Measurements from ENCODE around the gene PTGIS.

Gene PTGIS

DNA sequence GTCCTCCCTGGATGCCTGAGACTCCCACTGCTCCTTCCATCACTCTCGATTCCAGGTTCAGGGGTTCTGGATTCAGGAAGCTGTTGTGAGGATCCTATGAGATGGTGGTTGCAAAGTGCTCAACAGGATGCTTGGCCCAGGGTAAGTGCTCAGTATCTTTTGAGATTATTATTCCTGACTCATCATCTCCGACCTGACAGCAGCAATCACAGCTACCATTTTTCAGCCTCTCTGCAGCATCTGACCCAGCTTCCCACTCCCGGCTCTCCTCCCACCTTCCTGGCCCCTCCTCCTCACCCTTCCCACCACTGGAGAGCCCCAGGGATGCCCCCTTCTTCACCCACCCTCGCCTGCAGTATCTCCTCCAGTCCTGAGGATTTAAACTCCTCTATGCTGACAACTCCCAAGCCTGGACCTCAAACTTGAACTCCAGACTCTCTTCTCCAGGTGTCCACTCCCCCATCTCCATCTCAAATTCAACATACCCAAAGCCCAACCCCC, 48.7 kb downstream of the PTGIS start:
- no peak for DNase-seq (ENCODE audit: extremely low spot score)
- TF ChIP-seq LEF1 (IDR thresholded peaks at IDR 0.05; ENCODE audit: borderline replicate concordance): no peak
- no peak for TF ChIP-seq SP1 (IDR thresholded peaks at IDR 0.05)
- TF ChIP-seq SUZ12 (IDR thresholded peaks at IDR 0.05): no peak
- TF ChIP-seq FOXA1 (IDR thresholded peaks at IDR 0.05): no peak
- CTCF ChIA-PET: no interaction called here
- POLR2A ChIA-PET: no interaction called here

DNA sequence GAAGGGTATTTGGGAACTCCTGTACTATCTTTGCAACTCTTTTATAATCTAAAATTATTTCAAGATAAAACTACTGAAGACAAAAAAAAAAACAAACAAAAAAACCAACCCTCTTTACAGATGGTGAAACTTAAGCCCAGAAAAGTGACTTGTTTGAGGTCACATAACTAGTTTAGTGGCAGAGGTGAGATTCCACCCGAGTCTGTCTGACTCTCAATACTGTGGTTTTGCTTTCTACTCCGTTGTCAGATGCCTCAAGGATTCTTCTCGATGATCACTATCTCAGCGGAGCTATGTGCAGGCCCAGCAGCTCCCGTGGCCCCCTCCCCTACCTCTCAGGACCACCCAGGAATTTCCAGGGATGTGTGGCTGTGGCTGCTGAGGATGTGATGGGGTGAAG, 49.4 kb downstream of the PTGIS start:
- no peak for DNase-seq (ENCODE audit: extremely low spot score)
- POLR2A ChIA-PET: no interaction called here
- TF ChIP-seq SUZ12 (IDR thresholded peaks at IDR 0.05) (no peak), BHLHE40 (IDR thresholded peaks at IDR 0.05; ENCODE audit: borderline replicate concordance) (no peak), ZNF384 (IDR thresholded peaks at IDR 0.05) (no peak), SP1 (IDR thresholded peaks at IDR 0.05) (no peak), TARDBP (IDR thresholded peaks at IDR 0.05) (no peak)
- CTCF ChIA-PET: no interaction called here

DNA sequence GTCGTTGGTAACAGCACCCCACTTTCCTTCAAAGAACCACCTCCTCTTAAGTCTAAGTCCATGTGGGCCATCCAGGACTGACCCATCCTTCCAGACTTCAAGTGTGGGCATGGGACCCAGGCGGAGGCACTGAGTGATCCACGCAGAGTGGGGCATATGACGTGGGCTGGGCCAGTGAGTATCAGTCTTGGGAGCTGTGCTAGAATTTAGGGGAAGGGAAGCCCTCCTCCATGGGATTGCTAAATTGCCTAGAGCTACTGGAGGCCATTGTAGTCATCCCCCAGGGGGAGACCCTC, 50.2 kb downstream of the PTGIS start:
- POLR2A ChIA-PET: no interaction called here
- no peak for DNase-seq (ENCODE audit: extremely low spot score)
- CTCF ChIA-PET: no interaction called here

DNA sequence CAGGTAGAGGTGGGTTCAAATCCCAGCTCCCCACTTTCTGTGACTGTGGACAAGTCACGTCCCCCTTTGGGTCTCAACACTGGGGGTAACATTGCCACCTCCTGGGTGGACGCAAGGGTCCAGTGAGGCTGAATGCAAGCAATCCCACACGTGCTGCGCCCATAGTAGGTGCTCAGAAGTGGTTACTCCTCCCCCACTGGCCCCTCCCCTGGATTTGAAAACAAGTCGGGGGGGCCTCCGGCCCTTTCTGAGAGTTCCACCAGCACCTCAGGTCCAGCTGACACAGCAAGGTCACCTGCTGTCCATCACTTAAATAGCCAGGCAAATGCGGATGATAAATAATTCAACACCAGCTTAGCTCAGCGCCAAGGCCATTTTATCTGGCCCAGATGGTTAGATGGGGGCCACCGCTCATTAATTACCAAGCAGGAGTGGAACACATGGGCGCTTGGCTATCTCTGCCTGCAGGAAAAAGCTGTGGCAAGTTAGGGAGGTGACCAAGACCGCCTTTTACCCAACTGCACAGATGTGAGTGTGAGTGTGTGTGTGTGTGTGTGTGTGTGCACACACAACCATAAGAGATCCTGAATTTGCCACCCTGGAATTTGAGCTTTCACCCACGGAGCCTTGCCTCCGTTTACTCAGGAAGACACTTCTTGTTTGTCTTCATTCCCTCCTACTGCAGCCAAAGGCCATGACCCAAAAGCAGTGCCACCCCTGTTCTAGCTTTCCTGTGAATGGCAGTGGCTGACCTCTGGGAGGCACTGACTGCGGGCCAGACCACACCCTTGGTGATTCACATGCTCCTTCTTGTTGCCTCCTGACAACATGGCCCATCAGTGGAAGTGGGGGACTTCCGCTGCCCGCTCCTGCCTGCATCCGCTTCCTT, 50.8 kb downstream of the PTGIS start:
- ChIA-PET POLR2A (no interaction called here), CTCF (no interaction called here)
- DNase-seq (ENCODE audit: extremely low spot score): no peak
- TF ChIP-seq ARNT (IDR thresholded peaks at IDR 0.05) (no peak), CTBP1 (IDR thresholded peaks at IDR 0.05; ENCODE audit: borderline replicate concordance) (no peak), ZNF384 (IDR thresholded peaks at IDR 0.05) (no peak), NFRKB (IDR thresholded peaks at IDR 0.05) (no peak), L3MBTL2 (conservative IDR thresholded peaks at IDR 0.05) (no peak), FOXA1 (IDR thresholded peaks at IDR 0.05) (no peak), SUZ12 (IDR thresholded peaks at IDR 0.05) (no peak), ELF4 (IDR thresholded peaks at IDR 0.05) (no peak), BHLHE40 (IDR thresholded peaks at IDR 0.05; ENCODE audit: borderline replicate concordance) (no peak), TARDBP (IDR thresholded peaks at IDR 0.05) (no peak), FOXM1 (IDR thresholded peaks at IDR 0.05; ENCODE audit: borderline replicate concordance) (no peak), SP1 (IDR thresholded peaks at IDR 0.05) (no peak), HDGF (IDR thresholded peaks at IDR 0.05; ENCODE audit: borderline replicate concordance) (no peak), FOXK2 (IDR thresholded peaks at IDR 0.05) (no peak), LEF1 (IDR thresholded peaks at IDR 0.05; ENCODE audit: borderline replicate concordance) (no peak)
- TF ChIP-seq, protein P1, sequence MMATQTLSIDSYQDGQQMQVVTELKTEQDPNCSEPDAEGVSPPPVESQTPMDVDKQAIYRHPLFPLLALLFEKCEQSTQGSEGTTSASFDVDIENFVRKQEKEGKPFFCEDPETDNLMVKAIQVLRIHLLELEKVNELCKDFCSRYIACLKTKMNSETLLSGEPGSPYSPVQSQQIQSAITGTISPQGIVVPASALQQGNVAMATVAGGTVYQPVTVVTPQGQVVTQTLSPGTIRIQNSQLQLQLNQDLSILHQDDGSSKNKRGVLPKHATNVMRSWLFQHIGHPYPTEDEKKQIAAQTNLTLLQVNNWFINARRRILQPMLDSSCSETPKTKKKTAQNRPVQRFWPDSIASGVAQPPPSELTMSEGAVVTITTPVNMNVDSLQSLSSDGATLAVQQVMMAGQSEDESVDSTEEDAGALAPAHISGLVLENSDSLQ (IDR thresholded peaks at IDR 0.05): no peak

More for the DNA sequence above, 50.2 kb downstream of the PTGIS start:
- no peak for TF ChIP-seq HDGF (IDR thresholded peaks at IDR 0.05; ENCODE audit: borderline replicate concordance)
- no peak for TF ChIP-seq FOXA1 (IDR thresholded peaks at IDR 0.05)
- TF ChIP-seq, protein P1 (IDR thresholded peaks at IDR 0.05): no peak
- no peak for TF ChIP-seq NFRKB (IDR thresholded peaks at IDR 0.05)
- no peak for TF ChIP-seq ARNT (IDR thresholded peaks at IDR 0.05)
- TF ChIP-seq ZNF384 (IDR thresholded peaks at IDR 0.05): no peak
- TF ChIP-seq FOXM1 (IDR thresholded peaks at IDR 0.05; ENCODE audit: borderline replicate concordance): no peak
- no peak for TF ChIP-seq SP1 (IDR thresholded peaks at IDR 0.05)
- TF ChIP-seq ELF4 (IDR thresholded peaks at IDR 0.05): no peak

DNA sequence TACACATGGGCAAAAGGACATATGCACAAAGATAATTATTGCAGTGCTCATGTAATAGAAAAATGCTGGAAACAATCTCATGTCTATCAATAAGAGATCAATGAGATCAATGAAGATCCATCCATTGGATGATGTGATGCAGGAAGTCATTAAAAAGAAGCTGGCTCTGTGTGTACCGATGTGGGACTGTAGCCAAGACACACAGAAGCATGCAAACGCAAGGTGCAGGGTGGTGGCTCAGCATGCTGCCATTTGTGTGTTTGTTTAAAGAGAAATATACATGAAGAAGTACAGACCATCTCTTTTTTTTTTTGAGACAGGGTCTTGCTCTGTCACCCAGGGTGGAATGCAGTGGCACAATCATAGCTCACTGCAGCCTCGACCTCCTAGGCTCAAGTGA, 52.4 kb downstream of the PTGIS start:
- TF ChIP-seq ELF4 (IDR thresholded peaks at IDR 0.05): no peak
- no peak for TF ChIP-seq CTBP1 (IDR thresholded peaks at IDR 0.05; ENCODE audit: borderline replicate concordance)
- TF ChIP-seq FOXM1 (IDR thresholded peaks at IDR 0.05; ENCODE audit: borderline replicate concordance): no peak
- no peak for TF ChIP-seq LEF1 (IDR thresholded peaks at IDR 0.05; ENCODE audit: borderline replicate concordance)
- TF ChIP-seq FOXK2 (IDR thresholded peaks at IDR 0.05): no peak
- TF ChIP-seq, protein P1 (IDR thresholded peaks at IDR 0.05): no peak
- TF ChIP-seq SP1 (IDR thresholded peaks at IDR 0.05): no peak
- no peak for TF ChIP-seq FOXA1 (IDR thresholded peaks at IDR 0.05)
- TF ChIP-seq HDGF (IDR thresholded peaks at IDR 0.05; ENCODE audit: borderline replicate concordance): no peak
- no peak for TF ChIP-seq TARDBP (IDR thresholded peaks at IDR 0.05)
- no peak for TF ChIP-seq BHLHE40 (IDR thresholded peaks at IDR 0.05; ENCODE audit: borderline replicate concordance)
- TF ChIP-seq ZNF384 (IDR thresholded peaks at IDR 0.05): no peak
- no peak for TF ChIP-seq ARNT (IDR thresholded peaks at IDR 0.05)
- no peak for TF ChIP-seq SUZ12 (IDR thresholded peaks at IDR 0.05)
- ChIA-PET POLR2A (interaction anchor here (0.6 kb wide), 1 partner anchor 560 kb away, joined by 3 read pairs; no protein-coding TSS in a partner anchor), CTCF (no interaction called here)
- no peak for DNase-seq (ENCODE audit: extremely low spot score)

DNA sequence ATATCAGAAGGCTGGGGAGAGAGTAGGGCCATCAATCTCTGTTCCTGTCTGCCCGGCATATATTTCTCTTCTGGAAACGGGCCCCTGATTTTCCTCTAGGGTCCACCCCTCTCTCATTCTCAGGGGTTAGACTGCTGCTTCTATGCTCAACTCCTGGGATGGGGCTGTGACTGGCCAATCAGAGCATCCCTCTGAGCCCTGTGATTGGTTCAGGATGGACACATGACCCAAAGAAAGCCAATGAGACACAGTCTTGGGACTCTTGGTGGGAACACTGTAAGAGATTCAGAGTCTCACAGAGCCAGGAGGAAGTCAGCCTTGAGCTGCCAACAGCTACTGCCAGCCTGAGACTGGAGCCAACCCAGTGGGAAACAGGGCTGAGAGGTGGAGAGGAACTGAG, 54.4 kb downstream of the PTGIS start:
- POLR2A ChIA-PET: no interaction called here
- DNase-seq (ENCODE audit: extremely low spot score): no peak
- CTCF ChIA-PET: no interaction called here
- no peak for TF ChIP-seq ZNF384 (IDR thresholded peaks at IDR 0.05)
- TF ChIP-seq FOXM1 (IDR thresholded peaks at IDR 0.05; ENCODE audit: borderline replicate concordance): no peak
- no peak for TF ChIP-seq NFRKB (IDR thresholded peaks at IDR 0.05)
- TF ChIP-seq BHLHE40 (IDR thresholded peaks at IDR 0.05; ENCODE audit: borderline replicate concordance): no peak
- no peak for TF ChIP-seq L3MBTL2 (conservative IDR thresholded peaks at IDR 0.05)
- no peak for TF ChIP-seq HDGF (IDR thresholded peaks at IDR 0.05; ENCODE audit: borderline replicate concordance)
- no peak for TF ChIP-seq CTBP1 (IDR thresholded peaks at IDR 0.05; ENCODE audit: borderline replicate concordance)
- TF ChIP-seq SP1 (IDR thresholded peaks at IDR 0.05): no peak
- TF ChIP-seq ELF4 (IDR thresholded peaks at IDR 0.05): no peak
- no peak for TF ChIP-seq FOXK2 (IDR thresholded peaks at IDR 0.05)
- no peak for TF ChIP-seq LEF1 (IDR thresholded peaks at IDR 0.05; ENCODE audit: borderline replicate concordance)
- TF ChIP-seq ARNT (IDR thresholded peaks at IDR 0.05): no peak
- no peak for TF ChIP-seq FOXA1 (IDR thresholded peaks at IDR 0.05)
- TF ChIP-seq, protein P1 (IDR thresholded peaks at IDR 0.05): no peak
- TF ChIP-seq SUZ12 (IDR thresholded peaks at IDR 0.05): no peak

All from HEK293T (cell line).